PC-9 (cell line): ENCODE results near the gene ARFGAP1. TPM values are rescaled to one million over a fixed set of nuclear protein-coding genes. Genes with fewer than 3 reads are reported as not detected.

ENCODE experiments used
- BruUV-seq: library from RNA; stranded (reverse); fragments of 400-500 nt; replicated peaks from 2 replicates; lab custom pipeline; 2021; lab: Mats Ljungman, UMichigan
- CTCF ChIA-PET: fragments of 300-600 bp; sonication (Branson Sonifier 250); formaldehyde crosslinking; loops from one replicate; lab custom pipeline; 2022; ENCODE audit warnings: antibody characterized with exemption; lab: Charles Lee
- POLR2A ChIA-PET: fragments of 300-600 bp; sonication (Branson Sonifier 250); formaldehyde crosslinking; loops from one replicate; lab custom pipeline; 2022; ENCODE audit warnings: antibody characterized with exemption; ENCODE audit not compliant: unreplicated experiment; lab: Charles Lee
- DNase-seq, 2 experiments: peaks; one replicate each; pipeline versions ENCODE4 v3.0.0 to v3.0.0-alpha.2; 2015 to 2022; ENCODE audit warnings: mixed read lengths in 1 of 2
- H2AFZ ChIP-seq: fragments of 200-600 bp; sonication (generic); 2 replicates; pipeline ENCODE4 v1.8.1; 2017; ENCODE audit warnings: antibody characterized with exemption
- H3F3A ChIP-seq: fragments of 200-600 bp; sonication (generic); 2 replicates; pipeline ENCODE4 v1.8.1; 2017; ENCODE audit warnings: antibody characterized with exemption, mild to moderate bottlenecking, low read depth; ENCODE audit not compliant: insufficient read depth
- H3K27ac ChIP-seq: fragments of 200-600 bp; sonication (generic); 2 replicates; pipeline ENCODE4 v1.6.1; 2016; ENCODE audit warnings: mixed run types
- H3K27me3 ChIP-seq: fragments of 200-600 bp; sonication (generic); 2 replicates; pipeline ENCODE4 v1.6.1; 2016; ENCODE audit warnings: low read depth, mixed run types; ENCODE audit not compliant: insufficient read depth
- H3K36me3 ChIP-seq: fragments of 200-600 bp; sonication (generic); 2 replicates; pipeline ENCODE4 v1.6.1; 2016; ENCODE audit warnings: low read depth, mixed run types
- H3K4me1 ChIP-seq: fragments of 200-600 bp; sonication (generic); replicated peaks from 2 replicates; pipeline ENCODE4 v1.6.1; 2016; ENCODE audit warnings: mixed run types; ENCODE audit not compliant: insufficient read depth
- H3K4me2 ChIP-seq: fragments of 200-600 bp; sonication (generic); 2 replicates; pipeline ENCODE4 v1.6.1; 2017; ENCODE audit warnings: mixed run types
- H3K4me3 ChIP-seq: fragments of 200-600 bp; sonication (generic); 2 replicates; pipeline ENCODE4 v1.6.1; 2016; ENCODE audit warnings: mixed run types
- H3K79me2 ChIP-seq: fragments of 200-600 bp; sonication (generic); 2 replicates; pipeline ENCODE4 v1.6.1; 2017; ENCODE audit warnings: low read depth, mixed run types
- H3K9me2 ChIP-seq: fragments of 200-600 bp; sonication (generic); 2 replicates; pipeline ENCODE4 v1.8.1; 2017; ENCODE audit warnings: mild to moderate bottlenecking; ENCODE audit not compliant: insufficient read depth
- H3K9me3 ChIP-seq: fragments of 200-600 bp; sonication (generic); 2 replicates; pipeline ENCODE4 v1.8.1; 2016; ENCODE audit warnings: low read depth; ENCODE audit not compliant: insufficient read depth
- H4K20me1 ChIP-seq: fragments of 200-600 bp; sonication (generic); 2 replicates; pipeline ENCODE4 v1.8.1; 2017; ENCODE audit not compliant: insufficient read depth
- EZH2 ChIP-seq: fragments of 200-600 bp; sonication (generic); IDR thresholded peaks from 2 replicates; pipeline ENCODE4 v1.8.0; 2017; ENCODE audit warnings: antibody characterized with exemption, low read depth
- intact Hi-C: fragments of 100-400 bp; cut with micrococcal nuclease; formaldehyde crosslinking; loops from one replicate; pipeline ENCODE4 v1.10.0; 2022; ENCODE audit not compliant: unreplicated experiment
- total RNA-seq: library from RNA; stranded (reverse); gene quantifications from 2 replicates; pipeline ENCODE4 v1.2.3, GENCODE V29; 2021
- TF ChIP-seq, protein P1 (sequence below): fragments of 200-600 bp; sonication (generic); conservative IDR thresholded peaks from 2 replicates; pipeline ENCODE4 v1.6.1; 2017; ENCODE audit warnings: mixed run types, antibody characterized with exemption, mild to moderate bottlenecking, moderate library complexity

ARFGAP1 gene
- total RNA-seq, 1 experiment from 2014 or later, result 89.0 TPM

DNA sequence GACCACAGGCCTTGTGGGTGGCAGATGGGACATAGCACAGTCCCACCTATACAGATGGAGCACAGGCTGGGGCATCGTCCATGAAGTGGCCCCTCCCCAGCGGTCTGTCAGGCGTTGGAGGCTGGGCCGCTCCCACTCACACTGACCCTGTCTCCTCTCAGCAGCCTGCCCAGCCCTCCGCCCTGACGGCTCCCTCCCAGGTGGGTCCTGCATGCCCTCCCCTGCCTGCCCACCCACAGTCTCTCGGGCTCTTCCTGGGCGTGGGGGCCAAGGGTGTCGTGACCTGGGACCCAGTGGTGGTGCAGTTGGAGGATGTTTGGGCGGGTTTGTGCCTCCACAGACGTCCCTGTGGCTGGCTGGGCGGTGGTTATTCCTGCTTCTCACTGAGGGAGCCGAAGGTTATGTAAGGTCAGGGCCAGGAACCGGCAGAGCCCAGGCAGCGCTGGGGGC lies 42.7 kb downstream of the ARFGAP1 start:
- POLR2A ChIA-PET, result interaction anchor here (0.7 kb wide), 1 partner anchor 729 kb away, joined by 5 read pairs; no protein-coding TSS in a partner anchor

DNA sequence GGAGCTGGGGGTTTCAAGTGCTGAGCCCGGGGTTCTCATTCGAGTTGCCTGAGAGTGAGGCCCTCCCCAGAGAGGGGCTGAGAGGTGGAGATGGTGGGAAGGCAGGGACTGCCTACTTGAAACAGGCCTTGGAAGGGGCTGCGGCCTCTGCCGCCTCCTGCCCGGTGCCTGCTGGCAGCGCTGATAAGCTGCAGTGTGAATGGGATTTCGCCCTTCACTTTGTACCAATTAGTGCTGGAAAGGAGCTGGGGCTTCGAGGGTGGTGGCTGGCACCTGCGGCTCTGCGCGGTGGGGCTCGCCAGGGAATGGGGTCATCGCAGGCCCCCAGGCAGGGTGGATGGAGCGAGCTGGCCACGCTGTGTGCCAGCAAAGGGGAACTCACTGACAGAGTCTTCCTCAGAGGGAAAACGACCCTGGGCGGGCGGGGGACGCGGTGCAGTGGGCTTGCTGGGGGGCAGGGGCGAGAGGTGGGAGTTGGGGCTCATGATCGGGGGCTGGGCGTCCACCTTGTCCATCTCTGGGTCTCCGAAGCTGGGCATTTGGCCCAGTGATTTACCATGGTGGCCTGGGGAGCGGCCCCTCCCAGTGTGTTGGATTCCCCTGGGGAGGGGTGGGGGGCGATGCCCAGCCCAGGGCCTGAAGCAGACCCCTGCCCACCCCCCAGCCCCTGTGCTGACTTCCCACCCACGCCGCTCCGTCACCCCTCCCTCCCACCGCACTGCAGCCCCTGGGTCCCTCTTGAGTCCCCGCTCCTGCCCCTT lies 43.3 kb downstream of the ARFGAP1 start:
- no peak overlapping the region for H2AFZ ChIP-seq
- no peak overlapping the region for H3K4me3 ChIP-seq
- no peaks in the 10 kb centered on the region for H3K36me3 ChIP-seq
- H3K9me3 ChIP-seq, result no peaks in the 10 kb centered on the region
- ChIA-PET CTCF (no interaction called here), POLR2A (interaction anchor here (0.7 kb wide), 1 partner anchor 728 kb away, joined by 5 read pairs; no protein-coding TSS in a partner anchor)
- no peaks in the 10 kb centered on the region for H3F3A ChIP-seq
- no peaks in the 10 kb centered on the region for H3K9me2 ChIP-seq
- no TSS peak for BruUV-seq
- TF ChIP-seq, protein P1, sequence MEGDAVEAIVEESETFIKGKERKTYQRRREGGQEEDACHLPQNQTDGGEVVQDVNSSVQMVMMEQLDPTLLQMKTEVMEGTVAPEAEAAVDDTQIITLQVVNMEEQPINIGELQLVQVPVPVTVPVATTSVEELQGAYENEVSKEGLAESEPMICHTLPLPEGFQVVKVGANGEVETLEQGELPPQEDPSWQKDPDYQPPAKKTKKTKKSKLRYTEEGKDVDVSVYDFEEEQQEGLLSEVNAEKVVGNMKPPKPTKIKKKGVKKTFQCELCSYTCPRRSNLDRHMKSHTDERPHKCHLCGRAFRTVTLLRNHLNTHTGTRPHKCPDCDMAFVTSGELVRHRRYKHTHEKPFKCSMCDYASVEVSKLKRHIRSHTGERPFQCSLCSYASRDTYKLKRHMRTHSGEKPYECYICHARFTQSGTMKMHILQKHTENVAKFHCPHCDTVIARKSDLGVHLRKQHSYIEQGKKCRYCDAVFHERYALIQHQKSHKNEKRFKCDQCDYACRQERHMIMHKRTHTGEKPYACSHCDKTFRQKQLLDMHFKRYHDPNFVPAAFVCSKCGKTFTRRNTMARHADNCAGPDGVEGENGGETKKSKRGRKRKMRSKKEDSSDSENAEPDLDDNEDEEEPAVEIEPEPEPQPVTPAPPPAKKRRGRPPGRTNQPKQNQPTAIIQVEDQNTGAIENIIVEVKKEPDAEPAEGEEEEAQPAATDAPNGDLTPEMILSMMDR, result no peak
- TF ChIP-seq EZH2, result no peak
- 0 out of 2 replicates have a peak, but pooled peaks cover 4% of the 10 kb centered on the region for H4K20me1 ChIP-seq
- intact Hi-C loops, result no loop called here
- no peaks in the 10 kb centered on the region for H3K4me1 ChIP-seq
- no peaks in the 10 kb centered on the region for H3K79me2 ChIP-seq
- H3K4me2 ChIP-seq, result no peak overlapping the region
- H3K27me3 ChIP-seq, result peaks cover 93% of the 10 kb centered on the region
- no peak for DNase-seq
- H3K27ac ChIP-seq, result no peak overlapping the region

More for the DNA sequence above, 42.7 kb downstream of the ARFGAP1 start:
- H2AFZ ChIP-seq, result no peak overlapping the region
- H4K20me1 ChIP-seq, result 0 out of 2 replicates have a peak, but pooled peaks cover 4% of the 10 kb centered on the region
- intact Hi-C loops, result no loop called here
- H3K36me3 ChIP-seq, result no peaks in the 10 kb centered on the region
- no peaks in the 10 kb centered on the region for H3K79me2 ChIP-seq
- BruUV-seq, result no TSS peak
- no peak overlapping the region for H3K4me3 ChIP-seq
- H3K9me2 ChIP-seq, result no peaks in the 10 kb centered on the region
- H3K4me1 ChIP-seq, result no peaks in the 10 kb centered on the region
- H3K27ac ChIP-seq, result no peak overlapping the region
- H3K4me2 ChIP-seq, result no peak overlapping the region
- H3K9me3 ChIP-seq, result no peaks in the 10 kb centered on the region
- peaks cover 91% of the 10 kb centered on the region for H3K27me3 ChIP-seq
- H3F3A ChIP-seq, result no peaks in the 10 kb centered on the region
- CTCF ChIA-PET, result no interaction called here
- TF ChIP-seq, protein P1, result no peak
- TF ChIP-seq EZH2, result no peak
- no peak for DNase-seq

DNA sequence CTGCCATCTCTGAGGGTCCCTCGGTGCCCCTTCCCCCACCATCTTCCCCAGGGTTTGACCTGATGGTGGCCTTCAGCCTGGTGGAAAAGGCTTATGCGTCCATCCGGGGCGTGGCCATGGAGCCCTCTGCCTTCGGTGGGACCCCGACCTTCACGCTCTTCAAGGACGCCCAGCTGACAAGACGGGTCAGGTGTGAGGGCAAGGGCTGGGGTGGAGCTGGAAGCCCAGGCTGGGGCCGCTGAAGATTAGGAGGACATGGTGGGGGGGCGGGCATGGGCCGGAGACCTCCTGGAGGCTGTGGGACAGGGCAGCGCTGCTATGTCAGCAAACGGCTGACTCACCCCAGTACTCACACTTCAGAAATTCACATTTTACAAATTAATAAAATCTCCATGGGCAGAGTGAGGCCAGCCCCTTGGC lies 43.9 kb downstream of the ARFGAP1 start:
- CTCF ChIA-PET, result no interaction called here
- intact Hi-C loops, result no loop called here
- no peaks in the 10 kb centered on the region for H3F3A ChIP-seq
- no peaks in the 10 kb centered on the region for H3K9me3 ChIP-seq
- POLR2A ChIA-PET, result no interaction called here
- no peaks in the 10 kb centered on the region for H3K4me1 ChIP-seq
- 0 out of 2 replicates have a peak, but pooled peaks cover 4% of the 10 kb centered on the region for H4K20me1 ChIP-seq
- H2AFZ ChIP-seq, result no peak overlapping the region
- no peaks in the 10 kb centered on the region for H3K9me2 ChIP-seq
- peaks cover 93% of the 10 kb centered on the region for H3K27me3 ChIP-seq
- DNase-seq, result no peak
- no peak overlapping the region for H3K27ac ChIP-seq
- H3K4me2 ChIP-seq, result no peak overlapping the region
- H3K4me3 ChIP-seq, result no peak overlapping the region
- H3K79me2 ChIP-seq, result no peaks in the 10 kb centered on the region
- BruUV-seq, result no TSS peak
- TF ChIP-seq, protein P1, result no peak
- TF ChIP-seq EZH2, result no peak
- H3K36me3 ChIP-seq, result no peaks in the 10 kb centered on the region
